IMR-90 (cell line): ENCODE data around the gene ANKS3. TPM values are rescaled to one million over a fixed set of nuclear protein-coding genes. Genes with fewer than 3 reads are reported as not detected.

Source experiments
- ATAC-seq: fragments of 200-7000 bp; cut with Tn5 transposase; 2 replicates; pipeline ENCODE4 v1.9.1; 2020; ENCODE audit warnings: low read depth, mild to moderate bottlenecking, moderate library complexity
- BruUV-seq: library from RNA; stranded (reverse); fragments of 400-500 nt; replicated peaks from 2 replicates; lab custom pipeline; 2021; lab: Mats Ljungman, UMichigan
- CTCF ChIA-PET: fragments of 300-600 bp; formaldehyde crosslinking; extraction: SDS; loops from one replicate; lab custom pipeline; 2021; ENCODE audit warnings: antibody characterized with exemption; lab: Yijun Ruan, JAX
- POLR2A ChIA-PET: fragments of 300-600 bp; sonication (Branson Sonifier 250); formaldehyde crosslinking; loops from one replicate; lab custom pipeline; 2022; ENCODE audit warnings: antibody characterized with exemption; ENCODE audit not compliant: unreplicated experiment; lab: Charles Lee
- DNase-seq: peaks from one replicate; pipeline ENCODE4 v3.0.0; 2013
- H2AFZ ChIP-seq: replicated peaks from 2 replicates; pipeline ENCODE3; 2013; ENCODE audit warnings: low read length, mild to moderate bottlenecking; ENCODE audit not compliant: poor library complexity
- H2AK5ac ChIP-seq: 2 replicates; pipeline ENCODE4 v1.6.1; 2013; ENCODE audit warnings: low read depth, low read length, inconsistent platforms
- H2AK9ac ChIP-seq: replicated peaks from 2 replicates; pipeline ENCODE3; 2013; ENCODE audit warnings: mild to moderate bottlenecking, low read depth, low read length, moderate library complexity; ENCODE audit not compliant: poor library complexity
- H2BK120ac ChIP-seq: 2 replicates; pipeline ENCODE4 v1.6.1; 2013; ENCODE audit warnings: low read depth, low read length, inconsistent platforms
- H2BK15ac ChIP-seq: 3 replicates; pipeline ENCODE4 v1.6.1; 2013; ENCODE audit warnings: low read depth, low read length, inconsistent platforms
- H2BK20ac ChIP-seq: 2 replicates; pipeline ENCODE4 v1.6.1; 2013; ENCODE audit warnings: low read depth, mild to moderate bottlenecking, inconsistent platforms, low read length, moderate library complexity
- H2BK5ac ChIP-seq: 2 replicates; pipeline ENCODE4 v1.6.1; 2013; ENCODE audit warnings: mild to moderate bottlenecking, low read depth, low read length, inconsistent platforms; ENCODE audit not compliant: poor library complexity, severe bottlenecking
- H3K14ac ChIP-seq: replicated peaks from 2 replicates; pipeline ENCODE4 v1.6.1; 2013; ENCODE audit warnings: low read depth, low read length, inconsistent platforms
- H3K18ac ChIP-seq: 2 replicates; pipeline ENCODE4 v1.6.1; 2013; ENCODE audit warnings: low read depth, low read length, control low read depth
- H3K23ac ChIP-seq: 2 replicates; pipeline ENCODE4 v1.6.1; 2013; ENCODE audit warnings: low read depth, low read length, inconsistent platforms
- H3K27ac ChIP-seq: 2 replicates; pipeline ENCODE4 v1.5.1; 2013; ENCODE audit warnings: mild to moderate bottlenecking, control low read depth, low read length; ENCODE audit not compliant: insufficient read depth
- H3K27me3 ChIP-seq: 2 replicates; pipeline ENCODE4 v1.6.1; 2013; ENCODE audit warnings: low read length; ENCODE audit not compliant: control insufficient read depth, insufficient read depth
- H3K36me3 ChIP-seq: 2 replicates; pipeline ENCODE4 v1.6.1; 2013; ENCODE audit warnings: low read length, mixed read lengths; ENCODE audit not compliant: control insufficient read depth, insufficient read depth
- H3K4ac ChIP-seq: 2 replicates; pipeline ENCODE4 v1.6.1; 2013; ENCODE audit warnings: low read depth, low read length, inconsistent platforms
- H3K4me1 ChIP-seq: 2 replicates; pipeline ENCODE4 v1.6.1; 2013; ENCODE audit warnings: low read length, mixed read lengths; ENCODE audit not compliant: control insufficient read depth, insufficient read depth
- H3K4me2 ChIP-seq: 2 replicates; pipeline ENCODE4 v1.6.1; 2013; ENCODE audit warnings: low read depth, mild to moderate bottlenecking, control low read depth, low read length, moderate library complexity
- H3K4me3 ChIP-seq: 2 replicates; pipeline ENCODE4 v1.5.1; 2013; ENCODE audit warnings: low read depth, mild to moderate bottlenecking, control low read depth, low read length, moderate library complexity; ENCODE audit not compliant: insufficient read depth
- H3K56ac ChIP-seq: 2 replicates; pipeline ENCODE4 v1.6.1; 2013; ENCODE audit warnings: low read length, inconsistent platforms; ENCODE audit not compliant: insufficient read depth; ENCODE audit errors: extremely low read depth
- H3K79me1 ChIP-seq, 2 experiments: 2 replicates each; pipeline ENCODE4 v1.6.1; 2013; ENCODE audit warnings: low read length in 2 of 2, inconsistent platforms in 1 of 2, low read depth in 1 of 2
- H3K9ac ChIP-seq: 2 replicates; pipeline ENCODE4 v1.6.1; 2013; ENCODE audit warnings: low read depth, low read length, control low read depth
- H3K9me1 ChIP-seq: 2 replicates; pipeline ENCODE4 v1.6.1; 2013; ENCODE audit warnings: low read length, inconsistent platforms; ENCODE audit not compliant: insufficient read depth
- H3K9me3 ChIP-seq: 2 replicates; pipeline ENCODE4 v1.6.1; 2013; ENCODE audit warnings: low read length; ENCODE audit not compliant: control insufficient read depth, insufficient read depth
- H4K20me1 ChIP-seq: 2 replicates; pipeline ENCODE4 v1.6.1; 2013; ENCODE audit warnings: low read length, inconsistent platforms; ENCODE audit not compliant: insufficient read depth
- H4K5ac ChIP-seq: 2 replicates; pipeline ENCODE4 v1.6.1; 2013; ENCODE audit warnings: mild to moderate bottlenecking, low read depth, low read length, control low read depth
- H4K8ac ChIP-seq, 2 experiments: 2 replicates each; pipeline ENCODE4 v1.6.1; 2013; ENCODE audit warnings: low read depth in 2 of 2, low read length in 2 of 2, control low read depth in 1 of 2, inconsistent platforms in 1 of 2
- H4K91ac ChIP-seq: 2 replicates; pipeline ENCODE4 v1.6.1; 2013; ENCODE audit warnings: low read depth, low read length, inconsistent platforms; ENCODE audit not compliant: insufficient read depth
- BHLHE40 ChIP-seq: fragments of 150-350 bp; IDR thresholded peaks from 2 replicates; pipeline ENCODE4 v1.6.1; 2016; ENCODE audit warnings: mild to moderate bottlenecking, low read depth, low read length
- CEBPB ChIP-seq: IDR thresholded peaks from 2 replicates; pipeline ENCODE4 v1.6.1; 2012; ENCODE audit warnings: low read depth, low read length, improper control_type of control experiment
- CHD1 ChIP-seq: IDR thresholded peaks from 2 replicates; pipeline ENCODE4 v1.6.1; 2012; ENCODE audit warnings: low read depth, low read length, improper control_type of control experiment
- ELK1 ChIP-seq: fragments of 150-350 bp; IDR thresholded peaks from 2 replicates; pipeline ENCODE4 v1.6.1; 2016; ENCODE audit warnings: low read depth, mild to moderate bottlenecking, low read length, moderate library complexity, borderline replicate concordance
- FOS ChIP-seq: fragments of 150-350 bp; IDR thresholded peaks from 2 replicates; pipeline ENCODE4 v1.6.1; 2016; ENCODE audit warnings: low read depth, low read length
- MAFK ChIP-seq: IDR thresholded peaks from 2 replicates; pipeline ENCODE4 v1.6.1; 2012; ENCODE audit warnings: low read depth, low read length, improper control_type of control experiment
- MAZ ChIP-seq: IDR thresholded peaks from 2 replicates; pipeline ENCODE4 v1.6.1; 2012; ENCODE audit warnings: low read depth, mild to moderate bottlenecking, low read length, improper control_type of control experiment, moderate library complexity, borderline replicate concordance
- MXI1 ChIP-seq: IDR thresholded peaks from 2 replicates; pipeline ENCODE4 v1.6.1; 2012; ENCODE audit warnings: low read depth, mild to moderate bottlenecking, low read length, moderate library complexity, borderline replicate concordance
- NFE2L2 ChIP-seq: fragments of 150-350 bp; IDR thresholded peaks from 2 replicates; pipeline ENCODE4 v1.6.1; 2016; ENCODE audit warnings: low read depth, mild to moderate bottlenecking, low read length
- POLR2A ChIP-seq: IDR thresholded peaks from 2 replicates; pipeline ENCODE4 v1.6.1; 2012; ENCODE audit warnings: mild to moderate bottlenecking, low read depth, low read length
- RAD21 ChIP-seq: IDR thresholded peaks from 2 replicates; pipeline ENCODE4 v1.6.1; 2012; ENCODE audit warnings: low read length, improper control_type of control experiment
- RCOR1 ChIP-seq: IDR thresholded peaks from 2 replicates; pipeline ENCODE4 v1.6.1; 2012; ENCODE audit warnings: mild to moderate bottlenecking, low read length, improper control_type of control experiment; ENCODE audit not compliant: insufficient replicate concordance
- RFX5 ChIP-seq: IDR thresholded peaks from 2 replicates; pipeline ENCODE4 v1.8.0; 2012; ENCODE audit warnings: low read depth, mild to moderate bottlenecking, low read length, moderate library complexity
- SMC3 ChIP-seq: fragments of 150-350 bp; IDR thresholded peaks from 2 replicates; pipeline ENCODE4 v1.6.1; 2016; ENCODE audit warnings: low read depth, mild to moderate bottlenecking, antibody characterized with exemption, low read length, moderate library complexity
- USF2 ChIP-seq: fragments of 150-350 bp; IDR thresholded peaks from 2 replicates; pipeline ENCODE4 v1.6.1; 2017; ENCODE audit warnings: mild to moderate bottlenecking, antibody characterized with exemption, low read length, low read depth
- WGBS, 2 experiments: methylation state at CpG; one replicate each; pipeline versions ENCODE4 v1.1.5 to v1.1.7; 2013; ENCODE audit warnings: missing lambda C conversion rate in 2 of 2; ENCODE audit not compliant: insufficient read length in 1 of 2; ENCODE audit errors: extremely low coverage in 2 of 2; 5-methylcytosine and 5-hydroxymethylcytosine counted together
- dilution Hi-C: fragments of 300-500 bp; cut with HindIII; formaldehyde crosslinking; loops from one replicate; pipeline ENCODE4 v1.14.3; 2018; ENCODE audit warnings: low sequenced_read_pairs; ENCODE audit not compliant: unreplicated experiment
- in situ Hi-C: fragments of 300-500 bp; cut with MboI; formaldehyde crosslinking; loops from 3 replicates; pipeline ENCODE4 v1.14.3; 2019; ENCODE audit warnings: low sequenced_read_pairs, inconsistent platforms, mixed read lengths
- intact Hi-C: fragments of 100-400 bp; cut with micrococcal nuclease; formaldehyde crosslinking; loops from 2 replicates; pipeline ENCODE4 v1.10.0; 2022
- polyA plus RNA-seq, 3 experiments: library from polyadenylated mRNA; depleted of rRNA; stranded (reverse); fragments of >200 nt; gene quantifications; 2 replicates each; pipeline ENCODE4 v1.2.3, GENCODE V29; 2012; ENCODE audit warnings: low replicate concordance in 1 of 3
- total RNA-seq: library from RNA; depleted of rRNA; stranded (reverse); fragments of >200 nt; gene quantifications from 2 replicates; pipeline ENCODE4 v1.2.3, GENCODE V29; 2012
- TF ChIP-seq, protein P1 (sequence below): conservative IDR thresholded peaks from 2 replicates; pipeline ENCODE4 v1.5.1; 2012; ENCODE audit warnings: mild to moderate bottlenecking, low read depth, low read length, improper control_type of control experiment

ANKS3 gene
- total and polyA plus RNA-seq, 2 of the 4 experiments (the other 2 are of a cell fraction) = 24.4 to 25.0 TPM

DNA sequence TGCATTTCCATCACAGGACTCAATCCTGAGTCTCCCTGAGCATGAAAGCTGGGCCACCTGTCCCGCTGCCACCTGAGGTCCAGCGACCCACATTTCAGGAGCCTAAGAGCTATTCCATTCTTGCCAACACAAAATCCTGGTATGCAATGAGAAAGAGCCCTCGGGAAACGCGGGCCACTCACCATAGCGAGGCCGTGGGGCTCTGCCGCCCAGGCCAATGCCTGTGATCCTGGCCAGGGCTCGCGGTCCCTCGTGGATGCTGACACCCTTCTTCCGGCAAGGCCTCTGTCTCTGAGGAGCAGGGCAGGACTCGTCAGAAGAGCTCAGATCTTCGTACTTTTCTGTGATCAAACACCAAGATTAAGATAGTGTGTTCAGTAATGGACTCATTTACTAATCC is 29.2 kb downstream of the ANKS3 start:
- Histone ChIP-seq H2BK20ac (no peak overlapping the region), H3K4me3 (no peak overlapping the region), H2BK5ac (no peak overlapping the region), H3K4me2 (no peak overlapping the region), H3K27ac (no peak overlapping the region), H4K20me1 (peaks cover 6% of the 10 kb centered on the region; the same call in 1 of the 2 replicates), H3K27me3 (no peaks in the 10 kb centered on the region), H3K4me1 (no peaks in the 10 kb centered on the region), H3K56ac (no peak overlapping the region), H3K9me3 (no peaks in the 10 kb centered on the region), H2AK5ac (no peak overlapping the region), H3K9ac (no peak overlapping the region), H2BK120ac (no peak overlapping the region), H3K9me1 (peaks cover 3% of the 10 kb centered on the region; the same call in 1 of the 2 replicates), H2AFZ (no peak overlapping the region), H3K18ac (no peak overlapping the region), H3K36me3 (peaks cover 43% of the 10 kb centered on the region), H2BK15ac (no peak overlapping the region), H3K23ac (no peak overlapping the region), H4K8ac (no peak overlapping the region), H3K79me1 (peaks cover 0 to 15% of the 10 kb centered on the region in 2 experiments; a peak in 2 of 4 replicates), H4K5ac (no peak overlapping the region), H3K4ac (no peak overlapping the region), H3K14ac (no peak overlapping the region), H4K91ac (no peak overlapping the region), H2AK9ac (no peak overlapping the region)
- BruUV-seq = no TSS peak
- in situ Hi-C loops = no loop called here
- dilution Hi-C loops = no loop called here
- ATAC-seq = no peak
- intact Hi-C loops = no loop called here
- ChIA-PET CTCF (no interaction called here), POLR2A (no interaction called here)
- DNase-seq = no peak
- TF ChIP-seq MXI1 = no peak
- no peak for TF ChIP-seq MAFK
- TF ChIP-seq SMC3 = no peak
- TF ChIP-seq NFE2L2 = no peak
- TF ChIP-seq ELK1 = no peak
- TF ChIP-seq CEBPB = no peak
- TF ChIP-seq BHLHE40 = no peak
- no peak for TF ChIP-seq USF2
- no peak for TF ChIP-seq RFX5
- TF ChIP-seq FOS = no peak
- TF ChIP-seq, protein P1, sequence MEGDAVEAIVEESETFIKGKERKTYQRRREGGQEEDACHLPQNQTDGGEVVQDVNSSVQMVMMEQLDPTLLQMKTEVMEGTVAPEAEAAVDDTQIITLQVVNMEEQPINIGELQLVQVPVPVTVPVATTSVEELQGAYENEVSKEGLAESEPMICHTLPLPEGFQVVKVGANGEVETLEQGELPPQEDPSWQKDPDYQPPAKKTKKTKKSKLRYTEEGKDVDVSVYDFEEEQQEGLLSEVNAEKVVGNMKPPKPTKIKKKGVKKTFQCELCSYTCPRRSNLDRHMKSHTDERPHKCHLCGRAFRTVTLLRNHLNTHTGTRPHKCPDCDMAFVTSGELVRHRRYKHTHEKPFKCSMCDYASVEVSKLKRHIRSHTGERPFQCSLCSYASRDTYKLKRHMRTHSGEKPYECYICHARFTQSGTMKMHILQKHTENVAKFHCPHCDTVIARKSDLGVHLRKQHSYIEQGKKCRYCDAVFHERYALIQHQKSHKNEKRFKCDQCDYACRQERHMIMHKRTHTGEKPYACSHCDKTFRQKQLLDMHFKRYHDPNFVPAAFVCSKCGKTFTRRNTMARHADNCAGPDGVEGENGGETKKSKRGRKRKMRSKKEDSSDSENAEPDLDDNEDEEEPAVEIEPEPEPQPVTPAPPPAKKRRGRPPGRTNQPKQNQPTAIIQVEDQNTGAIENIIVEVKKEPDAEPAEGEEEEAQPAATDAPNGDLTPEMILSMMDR = no peak
- TF ChIP-seq POLR2A = no peak
- no peak for TF ChIP-seq CHD1
- no peak for TF ChIP-seq RCOR1
- TF ChIP-seq RAD21 = no peak
- TF ChIP-seq MAZ = no peak
- 100% methylated on average over 6 of the region's 14 CpGs; no CpG with 5 or more reads in 1 of the 2 experiments for WGBS, 2 experiments
